ENCODE data around the gene TRPM6. TPM values are rescaled to one million over a fixed set of nuclear protein-coding genes. Genes with fewer than 3 reads are reported as not detected.

TRPM6 gene
- total RNA-seq, 1 donor from 2014 or later = 9.1 TPM

DNA sequence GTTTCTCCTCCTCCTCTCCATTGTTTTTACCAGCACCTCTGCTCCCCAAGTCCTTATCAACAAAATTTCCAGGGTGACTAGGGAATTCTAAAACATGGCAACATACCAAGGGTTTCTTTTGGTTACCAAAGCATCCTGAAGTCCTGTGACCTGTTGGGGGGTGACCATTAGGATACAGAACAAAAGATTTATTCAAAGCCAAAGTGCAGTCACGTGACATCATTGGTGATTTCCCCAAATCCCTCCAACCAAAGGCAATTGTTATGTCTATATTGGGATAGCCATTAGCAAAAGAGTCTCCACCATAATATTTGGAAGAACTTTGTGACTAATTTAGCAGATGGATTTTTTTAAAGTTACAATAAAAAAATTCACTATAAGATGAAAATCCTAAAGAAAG lies 168.4 kb downstream of the TRPM6 start:
- TF ChIP-seq POLR2A (IDR thresholded peaks at IDR 0.05) (no peak), POLR2AphosphoS5 (IDR thresholded peaks at IDR 0.05; ENCODE audit: insufficient read depth in 1 of 2, low read depth in 1 of 2) (no peak)
- TF ChIP-seq, protein P1, sequence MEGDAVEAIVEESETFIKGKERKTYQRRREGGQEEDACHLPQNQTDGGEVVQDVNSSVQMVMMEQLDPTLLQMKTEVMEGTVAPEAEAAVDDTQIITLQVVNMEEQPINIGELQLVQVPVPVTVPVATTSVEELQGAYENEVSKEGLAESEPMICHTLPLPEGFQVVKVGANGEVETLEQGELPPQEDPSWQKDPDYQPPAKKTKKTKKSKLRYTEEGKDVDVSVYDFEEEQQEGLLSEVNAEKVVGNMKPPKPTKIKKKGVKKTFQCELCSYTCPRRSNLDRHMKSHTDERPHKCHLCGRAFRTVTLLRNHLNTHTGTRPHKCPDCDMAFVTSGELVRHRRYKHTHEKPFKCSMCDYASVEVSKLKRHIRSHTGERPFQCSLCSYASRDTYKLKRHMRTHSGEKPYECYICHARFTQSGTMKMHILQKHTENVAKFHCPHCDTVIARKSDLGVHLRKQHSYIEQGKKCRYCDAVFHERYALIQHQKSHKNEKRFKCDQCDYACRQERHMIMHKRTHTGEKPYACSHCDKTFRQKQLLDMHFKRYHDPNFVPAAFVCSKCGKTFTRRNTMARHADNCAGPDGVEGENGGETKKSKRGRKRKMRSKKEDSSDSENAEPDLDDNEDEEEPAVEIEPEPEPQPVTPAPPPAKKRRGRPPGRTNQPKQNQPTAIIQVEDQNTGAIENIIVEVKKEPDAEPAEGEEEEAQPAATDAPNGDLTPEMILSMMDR (IDR thresholded peaks at IDR 0.05) = no peak
- no peak overlapping the region for H3K4me3 ChIP-seq
- no peak overlapping the region for H3K27ac ChIP-seq
- H3K4me1 ChIP-seq = no peaks in the 10 kb centered on the region
- no peaks in the 10 kb centered on the region for H3K36me3 ChIP-seq
- no peaks in the 10 kb centered on the region for H3K27me3 ChIP-seq
- no peak for DNase-seq (ENCODE audit: extremely low spot score in 2 of 2)
- intact Hi-C loops (cut with DNase I) = no loop called here
- H3K9me3 ChIP-seq = no peaks in the 10 kb centered on the region

DNA sequence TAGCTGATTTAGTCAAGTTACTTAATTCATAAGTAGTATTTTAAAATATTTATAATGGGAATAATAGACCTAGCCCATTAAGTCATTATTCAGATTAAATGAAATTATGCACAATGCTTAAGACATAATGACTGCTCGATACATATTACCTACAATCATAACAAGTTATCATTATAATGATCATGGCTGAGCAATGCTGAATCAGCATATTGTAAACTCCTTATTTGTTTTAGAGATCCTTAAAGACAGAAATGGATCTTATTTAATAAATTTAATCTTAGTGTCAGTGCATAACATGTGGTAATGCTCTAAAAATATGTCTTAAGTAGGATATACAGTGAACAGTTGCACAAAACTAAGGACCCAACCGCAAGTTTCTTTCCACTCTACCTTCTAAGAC lies 169.0 kb downstream of the TRPM6 start:
- H3K36me3 ChIP-seq = no peaks in the 10 kb centered on the region
- intact Hi-C loops (cut with DNase I) = no loop called here
- H3K9me3 ChIP-seq = no peaks in the 10 kb centered on the region
- no peak for TF ChIP-seq POLR2A (IDR thresholded peaks at IDR 0.05)
- TF ChIP-seq, protein P1 (IDR thresholded peaks at IDR 0.05) = no peak
- no peak for TF ChIP-seq POLR2AphosphoS5 (IDR thresholded peaks at IDR 0.05; ENCODE audit: insufficient read depth in 1 of 2, low read depth in 1 of 2)
- no peak for DNase-seq (ENCODE audit: extremely low spot score in 2 of 2)
- H3K27me3 ChIP-seq = no peaks in the 10 kb centered on the region
- H3K4me3 ChIP-seq = no peak overlapping the region
- H3K4me1 ChIP-seq = no peaks in the 10 kb centered on the region
- no peak overlapping the region for H3K27ac ChIP-seq

DNA sequence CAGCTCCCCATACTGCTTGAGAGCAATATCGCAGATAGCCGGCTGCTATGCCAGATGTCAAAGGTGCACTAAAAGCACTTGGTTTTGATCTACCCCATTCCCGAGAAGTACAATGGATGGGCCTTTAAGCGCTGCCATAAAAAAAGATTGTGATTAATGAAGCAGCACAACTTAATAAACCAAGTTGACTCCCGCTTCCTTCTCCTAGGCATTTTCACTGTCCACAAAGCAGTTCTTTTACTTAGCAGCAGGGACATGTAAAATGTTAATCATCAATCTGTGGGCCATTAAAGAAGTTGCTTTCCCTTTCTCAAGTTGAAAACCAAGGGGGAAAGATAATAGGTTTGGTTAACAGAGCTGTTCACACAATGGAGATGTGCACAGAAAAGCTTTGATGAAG lies 176.4 kb downstream of the TRPM6 start:
- TF ChIP-seq POLR2AphosphoS5 (IDR thresholded peaks at IDR 0.05; ENCODE audit: insufficient read depth in 1 of 2, low read depth in 1 of 2) (no peak), POLR2A (IDR thresholded peaks at IDR 0.05) (no peak)
- TF ChIP-seq, protein P1 (IDR thresholded peaks at IDR 0.05) = no peak
- Histone ChIP-seq H3K4me3 (no peak overlapping the region), H3K27me3 (no peaks in the 10 kb centered on the region), H3K4me1 (no peaks in the 10 kb centered on the region), H3K36me3 (no peaks in the 10 kb centered on the region), H3K9me3 (no peaks in the 10 kb centered on the region), H3K27ac (no peak overlapping the region)
- intact Hi-C loops (cut with DNase I) = no loop called here
- DNase-seq (ENCODE audit: extremely low spot score in 2 of 2) = no peak

DNA sequence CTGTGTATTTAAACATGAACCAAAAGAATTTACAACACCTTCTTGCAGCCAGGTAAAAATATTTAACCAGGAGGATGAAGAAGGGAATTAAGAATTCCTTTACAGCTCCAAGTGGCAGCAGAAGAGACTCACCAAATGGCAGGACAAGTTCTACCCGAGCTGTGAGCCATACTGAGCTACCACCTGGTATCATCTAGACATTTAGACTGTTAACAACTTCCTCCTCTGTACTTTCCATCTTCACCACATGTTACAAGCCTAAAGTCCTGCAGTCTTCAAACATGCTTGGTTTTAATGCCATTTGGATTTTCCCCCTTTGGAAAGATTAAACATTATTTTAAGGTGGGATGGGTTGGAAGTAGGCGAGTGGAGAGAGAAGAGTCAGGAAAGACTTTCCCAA lies 190.2 kb downstream of the TRPM6 start:
- H3K4me3 ChIP-seq = no peak overlapping the region
- no peaks in the 10 kb centered on the region for H3K36me3 ChIP-seq
- TF ChIP-seq POLR2AphosphoS5 (IDR thresholded peaks at IDR 0.05; ENCODE audit: insufficient read depth in 1 of 2, low read depth in 1 of 2) = no peak
- TF ChIP-seq, protein P1 (IDR thresholded peaks at IDR 0.05) = no peak
- no peak for TF ChIP-seq POLR2A (IDR thresholded peaks at IDR 0.05)
- no peak overlapping the region for H3K27ac ChIP-seq
- no peaks in the 10 kb centered on the region for H3K9me3 ChIP-seq
- no peak for DNase-seq (ENCODE audit: extremely low spot score in 2 of 2)
- H3K4me1 ChIP-seq = no peaks in the 10 kb centered on the region
- intact Hi-C loops (cut with DNase I) = no loop called here
- H3K27me3 ChIP-seq = no peaks in the 10 kb centered on the region

DNA sequence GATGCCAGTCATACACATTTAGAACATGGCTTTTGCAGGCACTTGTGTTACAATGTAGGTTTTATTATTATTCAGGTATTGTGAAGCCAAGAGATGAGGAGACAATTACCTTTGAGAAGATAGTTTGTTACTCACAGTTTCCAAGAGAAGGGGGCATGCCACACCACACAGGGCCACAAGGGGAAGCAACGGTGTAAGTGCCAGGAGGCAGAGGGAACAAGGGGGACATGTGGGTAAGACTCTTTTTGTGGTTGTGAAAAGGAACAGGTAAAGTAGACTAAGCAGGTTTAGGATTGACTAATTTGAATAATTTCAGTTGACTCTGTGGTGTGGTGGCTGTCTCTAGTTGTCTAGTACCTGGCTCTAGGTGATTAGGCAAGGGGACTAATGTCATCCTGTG lies 191.2 kb downstream of the TRPM6 start:
- TF ChIP-seq POLR2A (IDR thresholded peaks at IDR 0.05) (no peak), POLR2AphosphoS5 (IDR thresholded peaks at IDR 0.05; ENCODE audit: insufficient read depth in 1 of 2, low read depth in 1 of 2) (no peak)
- TF ChIP-seq, protein P1 (IDR thresholded peaks at IDR 0.05) = no peak
- Histone ChIP-seq H3K4me3 (no peak overlapping the region), H3K36me3 (no peaks in the 10 kb centered on the region), H3K27me3 (no peaks in the 10 kb centered on the region), H3K4me1 (no peaks in the 10 kb centered on the region), H3K27ac (no peak overlapping the region), H3K9me3 (no peaks in the 10 kb centered on the region)
- DNase-seq (ENCODE audit: extremely low spot score in 2 of 2) = no peak
- intact Hi-C loops (cut with DNase I) = no loop called here

All from vagina (tissue), 2 donors.